GM21723 (cell line): Measurements from ENCODE around the gene RTL3.

Experiments used
- ATAC-seq: cut with Tn5 transposase; IDR thresholded peaks from one replicate; pipeline ENCODE4 v1.9.1; 2021; ENCODE audit warnings: mild to moderate bottlenecking, moderate library complexity; ENCODE audit not compliant: unreplicated experiment

Gene RTL3

DNA sequence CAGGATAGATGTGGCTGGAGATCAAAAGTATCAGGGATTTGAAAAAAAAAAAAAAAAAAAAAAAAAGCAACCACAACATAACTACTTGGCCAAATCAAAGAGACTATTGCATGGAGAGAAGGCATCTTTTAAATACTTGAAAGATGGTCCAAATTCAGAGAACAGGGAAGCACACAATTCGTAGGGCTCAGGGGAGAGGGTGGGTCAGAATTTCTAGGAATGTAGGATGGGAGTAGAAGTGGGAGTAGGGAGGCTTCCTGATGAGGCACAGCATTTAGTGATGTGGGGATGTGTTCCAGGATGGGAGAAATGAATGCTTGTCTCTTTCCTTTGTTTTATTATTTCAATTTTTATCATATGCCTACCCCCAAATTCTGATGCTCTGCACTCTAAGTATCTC lies 36.3 kb downstream of the RTL3 start:
- ATAC-seq = no peak

DNA sequence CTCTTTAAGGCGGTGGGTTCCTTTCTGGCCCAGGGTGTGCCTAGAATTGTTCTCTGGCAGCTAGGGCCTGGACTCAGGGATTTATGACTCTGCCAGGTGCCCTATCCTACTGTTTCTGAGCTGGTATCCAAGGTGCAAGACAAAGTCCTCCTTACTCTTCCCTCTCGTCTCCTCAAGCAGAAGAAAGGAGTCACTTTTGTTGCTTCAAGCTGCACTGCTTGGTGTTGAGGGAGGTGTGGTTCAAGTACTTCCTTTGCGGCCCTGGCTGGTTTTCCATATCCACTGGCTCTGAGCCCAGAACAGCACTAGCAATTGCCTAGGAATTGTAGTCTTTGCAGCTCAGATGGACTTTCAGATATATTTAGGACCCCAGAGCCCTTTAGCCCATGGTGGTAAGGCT lies 39.3 kb downstream of the RTL3 start:
- ATAC-seq = no peak

DNA sequence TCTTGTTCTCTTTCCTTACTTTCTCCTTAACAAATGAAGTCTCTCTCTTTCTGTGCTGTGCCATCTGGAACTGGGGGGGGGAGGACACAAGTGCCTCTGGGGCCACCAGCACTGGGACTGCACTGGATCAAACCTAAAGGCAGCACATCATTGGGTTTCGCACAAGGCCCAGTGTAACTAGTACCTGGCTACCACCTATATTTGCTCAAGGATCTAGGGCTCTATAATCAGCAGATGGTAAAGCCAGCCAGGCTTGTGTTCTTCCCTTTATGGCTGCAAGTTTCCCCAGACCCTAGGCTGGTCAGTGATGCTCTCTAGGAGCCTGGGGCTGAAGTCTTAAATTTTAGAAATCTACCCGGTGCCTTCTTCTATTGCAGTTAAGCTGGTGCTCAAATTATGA lies 40.1 kb downstream of the RTL3 start:
- no peak for ATAC-seq

DNA sequence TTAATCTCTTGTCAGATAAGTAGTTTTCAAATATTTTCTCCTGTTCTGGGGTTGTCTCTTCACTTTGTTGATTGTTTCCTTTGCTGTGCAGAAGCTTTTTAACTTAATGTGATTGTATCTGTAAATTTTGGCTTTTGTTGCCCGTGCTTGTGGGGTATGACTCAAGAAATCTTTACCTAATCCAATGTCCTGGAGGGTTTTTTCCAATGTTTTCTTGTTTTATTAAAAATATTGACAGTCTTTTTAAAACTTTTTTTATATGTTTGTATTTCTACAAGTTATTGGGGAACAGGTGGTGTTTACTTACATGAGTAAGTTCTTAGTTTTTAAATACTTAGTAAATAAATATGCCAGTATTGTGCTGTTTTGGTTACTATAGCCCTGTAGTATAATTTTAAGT lies 44.9 kb downstream of the RTL3 start:
- no peak for ATAC-seq
